Muscle of leg (tissue), 11 donors: ENCODE results near the gene POTEB3. TPM values are rescaled to one million over a fixed set of nuclear protein-coding genes. Genes with fewer than 3 reads are reported as not detected.
"Not testable (repeated sequence)": the region's sequence is repeated elsewhere in the genome, so short reads cannot be mapped to it uniquely, and the experiment has no call there.

ENCODE experiments used
- DNase-seq: peaks from one replicate; pipeline ENCODE4 v3.0.0; 2013
- H3K27ac ChIP-seq: one replicate; pipeline ENCODE4 v1.5.1; 2013; ENCODE audit warnings: mild to moderate bottlenecking, low read length, control low read depth
- H3K27me3 ChIP-seq: one replicate; pipeline ENCODE4 v1.6.1; 2013; ENCODE audit warnings: low read length; ENCODE audit not compliant: control insufficient read depth, insufficient read depth
- H3K36me3 ChIP-seq: one replicate; pipeline ENCODE4 v1.6.1; 2013; ENCODE audit warnings: low read length; ENCODE audit not compliant: control insufficient read depth, insufficient read depth
- H3K4me1 ChIP-seq: one replicate; pipeline ENCODE4 v1.6.1; 2013; ENCODE audit warnings: low read length; ENCODE audit not compliant: control insufficient read depth, insufficient read depth
- H3K4me3 ChIP-seq: one replicate; pipeline ENCODE4 v1.5.1; 2013; ENCODE audit warnings: low read length, control low read depth
- H3K9me3 ChIP-seq: replicated peaks from 2 replicates; pipeline ENCODE4 v1.6.1; 2013; ENCODE audit warnings: low read depth, low read length; ENCODE audit not compliant: control insufficient read depth
- WGBS: methylation state at CpG from one replicate; pipeline ENCODE4 v1.1.5; 2013; ENCODE audit warnings: missing lambda C conversion rate; ENCODE audit not compliant: insufficient coverage; 5-methylcytosine and 5-hydroxymethylcytosine counted together
- polyA plus RNA-seq, 8 donors: library from polyadenylated mRNA; unstranded; fragments of 120-200 nt; gene quantifications; one replicate each; pipeline versions ENCODE4 v1.2.1 to v1.2.3, GENCODE V29; 2013; ENCODE audit warnings: inconsistent platforms in 1 of 8, low replicate concordance in 1 of 8; ENCODE audit not compliant: insufficient read length in 8 of 8, insufficient read depth in 1 of 8
- total RNA-seq: library from RNA; stranded (reverse); fragments of 120-200 nt; gene quantifications from one replicate; pipeline ENCODE4 v1.2.4, GENCODE V29; 2013

The POTEB3 gene
- total and polyA plus RNA-seq, 9 donors = not detected

DNA sequence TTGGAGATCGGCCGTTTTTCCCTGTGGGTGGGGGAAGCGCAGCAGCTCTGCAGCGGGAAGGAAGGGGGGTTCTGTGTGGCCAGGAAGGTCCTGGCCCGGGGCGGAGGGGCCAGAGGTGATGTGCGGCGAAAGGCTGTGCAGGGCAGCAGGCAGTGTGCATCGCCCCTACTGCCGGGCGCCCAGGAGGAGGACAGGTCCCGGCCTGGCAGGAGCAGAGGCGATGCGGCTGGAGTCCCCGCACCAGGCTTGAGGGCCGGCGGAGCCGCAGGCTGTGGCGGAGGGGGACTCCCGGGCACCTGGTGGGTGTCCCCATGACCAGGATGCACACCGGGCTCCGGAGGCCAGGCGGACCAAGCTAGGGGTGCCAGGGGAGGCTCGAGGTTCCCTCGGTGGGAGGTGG is 54.3 kb downstream of the POTEB3 start:
- not testable (repeated sequence) for DNase-seq, H3K27ac ChIP-seq, H3K4me1 ChIP-seq, H3K4me3 ChIP-seq, H3K27me3 ChIP-seq, H3K9me3 ChIP-seq, H3K36me3 ChIP-seq
- WGBS = no CpG with 5 or more reads among the region's 25 CpGs

DNA sequence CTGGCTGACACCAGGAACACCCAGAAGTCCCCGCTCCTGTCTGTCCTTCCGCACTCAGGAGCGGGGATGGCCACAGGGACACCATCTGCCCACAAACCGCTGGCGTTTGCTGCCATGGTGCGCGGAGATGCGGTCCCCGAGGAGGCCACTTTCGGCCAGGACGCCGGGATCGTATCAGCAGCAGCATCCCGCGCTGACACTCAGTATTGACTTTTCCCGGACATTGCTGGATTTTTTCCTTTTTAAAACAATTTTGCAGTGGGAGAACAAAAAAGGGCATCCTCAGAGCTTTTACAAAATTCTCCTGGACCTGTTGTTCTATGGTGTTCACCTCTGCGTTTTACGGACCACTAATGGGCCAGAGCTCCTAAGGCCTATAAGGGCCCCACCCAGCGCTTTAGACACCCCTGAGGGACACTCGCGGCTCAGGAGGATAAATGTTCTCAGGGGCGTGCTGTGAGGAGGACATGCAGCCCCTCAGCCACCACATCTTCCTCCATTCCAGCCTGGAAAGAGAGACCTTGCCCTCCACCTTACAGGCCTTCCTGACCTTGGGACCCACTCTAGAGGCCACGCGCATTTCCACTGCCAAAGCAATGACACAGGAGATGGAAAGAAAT is 56.3 kb downstream of the POTEB3 start:
- not testable (repeated sequence) for H3K36me3 ChIP-seq, H3K27me3 ChIP-seq, H3K4me3 ChIP-seq, H3K4me1 ChIP-seq, DNase-seq, H3K9me3 ChIP-seq, H3K27ac ChIP-seq
- WGBS = no CpG with 5 or more reads among the region's 24 CpGs

DNA sequence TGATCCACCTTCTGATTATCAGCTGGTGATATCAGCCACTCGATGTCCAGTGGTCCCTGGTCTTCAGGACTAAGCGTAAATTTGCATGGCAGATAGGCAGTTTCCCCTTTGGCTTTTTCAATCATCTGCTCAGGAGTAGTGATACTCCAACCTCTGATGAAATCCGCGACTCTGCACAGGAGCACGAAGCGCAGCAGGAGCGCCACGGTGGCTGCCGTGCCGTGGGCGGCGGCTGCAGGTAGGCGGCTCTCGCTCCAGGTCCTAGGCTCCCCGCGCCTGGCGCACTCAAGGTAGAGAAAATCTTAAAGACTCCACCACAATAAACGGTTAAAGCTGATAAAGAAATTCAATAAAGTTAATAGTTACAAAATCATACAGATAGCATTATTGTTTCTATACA is 66.6 kb downstream of the POTEB3 start:
- WGBS = no CpG with 5 or more reads among the region's 18 CpGs
- not testable (repeated sequence) for H3K27ac ChIP-seq, DNase-seq, H3K27me3 ChIP-seq, H3K4me3 ChIP-seq, H3K9me3 ChIP-seq, H3K36me3 ChIP-seq, H3K4me1 ChIP-seq

DNA sequence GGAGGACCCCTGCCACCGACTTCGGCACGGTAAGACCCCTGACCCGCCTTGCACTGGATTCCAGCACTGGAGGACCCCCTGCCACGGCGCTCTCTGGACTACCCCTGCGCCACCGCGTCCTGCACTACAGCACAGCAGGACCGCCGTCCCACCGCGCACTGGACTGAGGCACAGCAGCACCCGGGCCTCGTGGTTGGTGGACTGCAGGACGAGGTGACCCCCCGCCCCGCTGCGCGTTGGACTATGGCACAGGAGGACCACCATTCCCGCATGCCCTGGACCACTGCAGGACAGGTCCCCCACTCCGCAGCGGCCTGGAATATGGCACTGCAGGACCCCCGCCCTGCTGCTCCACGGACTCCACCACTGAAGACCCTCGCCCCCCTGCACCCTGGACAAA is 71.1 kb downstream of the POTEB3 start:
- H3K36me3 ChIP-seq, DNase-seq, H3K9me3 ChIP-seq, H3K4me1 ChIP-seq, H3K27ac ChIP-seq, H3K27me3 ChIP-seq, H3K4me3 ChIP-seq: not testable (repeated sequence)
- no CpG with 5 or more reads among the region's 26 CpGs for WGBS

DNA sequence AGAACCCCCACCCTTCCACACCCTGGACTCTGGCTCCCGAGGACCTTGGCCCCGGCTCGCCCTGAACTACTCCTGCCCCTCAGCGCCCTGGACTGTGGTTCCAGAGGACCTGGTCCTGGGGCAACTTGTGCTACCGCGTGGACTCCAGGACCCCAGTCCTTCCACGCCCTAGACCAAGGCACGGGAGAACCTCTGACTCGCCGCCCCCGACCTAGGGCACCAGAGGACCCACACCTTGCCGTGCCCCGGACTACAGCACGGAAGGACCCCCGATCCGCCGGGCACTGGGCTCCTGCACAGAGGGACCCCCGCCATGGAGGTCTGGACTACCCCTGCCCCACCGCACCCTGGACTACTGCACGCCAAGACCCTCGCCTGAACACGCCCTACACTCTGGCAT is 71.7 kb downstream of the POTEB3 start:
- H3K27ac ChIP-seq, H3K4me3 ChIP-seq, H3K27me3 ChIP-seq, H3K9me3 ChIP-seq, H3K36me3 ChIP-seq, DNase-seq, H3K4me1 ChIP-seq: not testable (repeated sequence)
- WGBS = no CpG with 5 or more reads among the region's 22 CpGs
